ENCODE results near the gene C4B.
A peak's percentile ranks its signal among the peaks of the same experiment; 100 is the strongest.
"Not testable (repeated sequence)": the region's sequence is repeated elsewhere in the genome, so short reads cannot be mapped to it uniquely, and the experiment has no call there.

The C4B gene

GRCh38 chr6:32037136-32037535 is 22.5 kb downstream of the C4B start:
- DNase-seq (ENCODE audit: low read depth), result not testable (repeated sequence)

GRCh38 chr6:32037598-32038524 is 23.3 kb downstream of the C4B start, which contains the start of gene CYP21A2:
TSS of gene CYP21A2 (plus strand) at chr6:32038415. CDS start at chr6:32038423, 8 bp downstream.
- DNase-seq (ENCODE audit: low read depth), result not testable (repeated sequence)

- DNase-seq (ENCODE audit: low read depth), result not testable (repeated sequence)
These were observed 24.3 kb downstream of the C4B start for GRCh38 chr6:32038878-32039277.

- DNase-seq (ENCODE audit: low read depth), result not testable (repeated sequence)
These were observed 25.0 kb downstream of the C4B start for GRCh38 chr6:32039321-32040274.

DNA sequence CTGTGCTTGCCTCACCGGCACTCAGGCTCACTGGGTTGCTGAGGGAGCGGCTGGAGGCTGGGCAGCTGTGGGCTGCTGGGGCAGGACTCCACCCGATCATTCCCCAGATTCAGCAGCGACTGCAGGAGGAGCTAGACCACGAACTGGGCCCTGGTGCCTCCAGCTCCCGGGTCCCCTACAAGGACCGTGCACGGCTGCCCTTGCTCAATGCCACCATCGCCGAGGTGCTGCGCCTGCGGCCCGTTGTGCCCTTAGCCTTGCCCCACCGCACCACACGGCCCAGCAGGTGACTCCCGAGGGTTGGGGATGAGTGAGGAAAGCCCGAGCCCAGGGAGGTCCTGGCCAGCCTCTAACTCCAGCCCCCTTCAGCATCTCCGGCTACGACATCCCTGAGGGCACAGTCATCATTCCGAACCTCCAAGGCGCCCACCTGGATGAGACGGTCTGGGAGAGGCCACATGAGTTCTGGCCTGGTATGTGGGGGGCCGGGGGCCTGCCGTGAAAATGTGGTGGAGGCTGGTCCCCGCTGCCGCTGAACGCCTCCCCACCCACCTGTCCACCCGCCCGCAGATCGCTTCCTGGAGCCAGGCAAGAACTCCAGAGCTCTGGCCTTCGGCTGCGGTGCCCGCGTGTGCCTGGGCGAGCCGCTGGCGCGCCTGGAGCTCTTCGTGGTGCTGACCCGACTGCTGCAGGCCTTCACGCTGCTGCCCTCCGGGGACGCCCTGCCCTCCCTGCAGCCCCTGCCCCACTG is 25.9 kb downstream of the C4B start:
- DNase-seq (ENCODE audit: low read depth), result not testable (repeated sequence)

DNA sequence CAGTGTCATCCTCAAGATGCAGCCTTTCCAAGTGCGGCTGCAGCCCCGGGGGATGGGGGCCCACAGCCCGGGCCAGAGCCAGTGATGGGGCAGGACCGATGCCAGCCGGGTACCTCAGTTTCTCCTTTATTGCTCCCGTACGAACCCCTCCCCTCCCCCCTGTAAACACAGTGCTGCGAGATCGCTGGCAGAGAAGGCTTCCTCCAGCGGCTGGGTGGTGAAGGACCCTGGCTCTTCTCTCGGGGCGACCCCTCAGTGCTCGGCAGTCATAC is 26.4 kb downstream of the C4B start:
- DNase-seq (ENCODE audit: low read depth), result not testable (repeated sequence)

DNA sequence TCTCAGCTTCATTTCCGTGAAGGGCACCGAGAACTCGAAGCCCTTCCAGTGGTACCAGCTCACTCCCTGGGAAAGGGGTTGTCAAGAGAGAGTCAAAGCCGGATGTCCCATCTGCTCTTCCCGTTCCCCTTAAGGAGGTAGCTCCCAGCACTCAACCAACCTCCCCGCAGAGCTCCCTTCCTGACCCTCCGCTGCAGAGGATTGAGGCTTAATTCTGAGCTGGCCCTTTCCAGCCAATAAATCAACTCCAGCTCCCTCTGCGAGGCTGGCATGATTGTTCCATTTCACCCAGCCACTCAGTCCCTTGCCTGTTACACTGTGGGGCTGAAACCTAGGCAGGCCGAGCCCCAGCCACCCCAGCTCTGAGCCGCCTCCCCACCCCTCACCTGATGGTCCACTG is 26.8 kb downstream of the C4B start:
- DNase-seq (ENCODE audit: low read depth), result not testable (repeated sequence)

DNA sequence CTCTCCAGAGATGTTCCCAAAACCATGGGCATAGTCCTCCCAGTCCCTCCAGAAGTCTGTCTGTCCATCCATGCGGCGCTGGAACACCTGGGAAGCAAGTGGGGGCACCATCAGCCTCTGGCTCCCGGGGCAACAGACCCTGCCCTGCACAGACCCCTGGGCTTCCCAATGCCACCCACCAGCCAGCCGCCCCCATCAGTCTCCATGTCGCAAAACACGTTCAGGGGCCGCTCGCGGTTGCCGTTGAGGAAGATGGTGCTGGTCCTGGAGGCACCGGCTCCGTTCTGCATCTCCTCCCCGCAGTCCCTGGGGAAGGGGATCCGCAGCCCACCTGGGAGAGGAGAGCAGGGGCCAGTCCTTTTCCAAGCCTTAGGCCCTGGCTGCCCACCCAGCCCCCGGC is 27.7 kb downstream of the C4B start:
- not testable (repeated sequence) for DNase-seq (ENCODE audit: low read depth)

GRCh38 chr6:32043589-32044380 is 29.2 kb downstream of the C4B start:
- DNase-seq (ENCODE audit: low read depth), result not testable (repeated sequence)

DNA sequence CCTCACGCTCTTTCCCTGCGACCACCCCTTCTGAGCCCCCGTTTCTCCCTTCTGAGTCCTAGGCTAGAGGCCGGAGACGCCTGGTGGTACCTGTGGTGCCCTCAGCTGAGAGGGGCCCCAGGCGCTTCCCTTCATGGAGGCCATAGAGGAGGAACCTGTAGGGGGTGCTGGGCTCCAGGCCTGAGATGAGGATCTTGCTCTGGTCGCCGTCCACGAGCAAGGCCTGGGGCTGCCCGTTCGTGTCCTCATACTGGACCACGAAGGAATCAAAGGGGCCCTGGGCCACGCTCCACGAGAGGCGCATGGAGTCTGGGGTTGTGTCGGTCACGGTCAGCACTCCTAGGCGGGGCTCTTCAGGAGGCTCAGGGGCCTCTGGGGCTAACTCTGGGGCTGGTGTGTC is 30.3 kb downstream of the C4B start:
- not testable (repeated sequence) for DNase-seq (ENCODE audit: low read depth)

GRCh38 chr6:32045811-32046449 is 31.3 kb downstream of the C4B start:
- DNase-seq (ENCODE audit: low read depth), result no peak

DNA sequence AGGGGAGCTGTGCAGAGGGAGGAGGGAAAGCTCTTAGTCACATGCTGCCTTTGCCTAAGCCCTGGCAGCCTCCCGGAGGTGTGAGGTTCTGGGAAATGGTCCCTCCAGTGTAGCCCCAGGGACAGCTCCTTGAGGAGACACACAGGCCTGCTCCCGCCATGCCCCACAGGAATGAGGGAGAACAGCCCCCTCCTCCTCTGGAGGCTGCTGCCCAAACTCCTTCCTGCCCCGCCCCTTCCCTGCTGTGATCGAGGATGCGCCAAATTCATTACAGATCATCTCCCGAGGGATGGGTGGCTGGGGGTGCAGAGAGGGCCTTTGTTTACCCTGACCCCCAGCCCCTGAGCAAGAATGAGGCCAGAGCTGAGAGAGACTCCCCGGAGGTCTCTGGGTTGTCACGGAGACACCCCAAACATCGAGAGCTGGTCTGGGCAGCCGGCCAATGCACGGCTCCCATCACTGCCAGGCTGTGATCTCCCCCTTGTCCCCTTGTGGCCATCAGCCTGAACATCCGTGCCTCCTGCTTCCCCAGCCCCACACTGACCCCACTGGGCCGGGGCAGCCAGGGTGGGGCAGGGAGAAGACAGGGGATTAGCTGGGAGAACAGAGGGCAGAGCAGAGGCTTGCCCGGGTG is 32.0 kb downstream of the C4B start:
- no peak for DNase-seq (ENCODE audit: low read depth)

GRCh38 chr6:32047084-32047478 is 32.5 kb downstream of the C4B start:
- no peak for DNase-seq (ENCODE audit: low read depth)

- DNase-seq (ENCODE audit: low read depth), result no peak
These were observed 32.9 kb downstream of the C4B start for GRCh38 chr6:32047539-32047854.

DNA sequence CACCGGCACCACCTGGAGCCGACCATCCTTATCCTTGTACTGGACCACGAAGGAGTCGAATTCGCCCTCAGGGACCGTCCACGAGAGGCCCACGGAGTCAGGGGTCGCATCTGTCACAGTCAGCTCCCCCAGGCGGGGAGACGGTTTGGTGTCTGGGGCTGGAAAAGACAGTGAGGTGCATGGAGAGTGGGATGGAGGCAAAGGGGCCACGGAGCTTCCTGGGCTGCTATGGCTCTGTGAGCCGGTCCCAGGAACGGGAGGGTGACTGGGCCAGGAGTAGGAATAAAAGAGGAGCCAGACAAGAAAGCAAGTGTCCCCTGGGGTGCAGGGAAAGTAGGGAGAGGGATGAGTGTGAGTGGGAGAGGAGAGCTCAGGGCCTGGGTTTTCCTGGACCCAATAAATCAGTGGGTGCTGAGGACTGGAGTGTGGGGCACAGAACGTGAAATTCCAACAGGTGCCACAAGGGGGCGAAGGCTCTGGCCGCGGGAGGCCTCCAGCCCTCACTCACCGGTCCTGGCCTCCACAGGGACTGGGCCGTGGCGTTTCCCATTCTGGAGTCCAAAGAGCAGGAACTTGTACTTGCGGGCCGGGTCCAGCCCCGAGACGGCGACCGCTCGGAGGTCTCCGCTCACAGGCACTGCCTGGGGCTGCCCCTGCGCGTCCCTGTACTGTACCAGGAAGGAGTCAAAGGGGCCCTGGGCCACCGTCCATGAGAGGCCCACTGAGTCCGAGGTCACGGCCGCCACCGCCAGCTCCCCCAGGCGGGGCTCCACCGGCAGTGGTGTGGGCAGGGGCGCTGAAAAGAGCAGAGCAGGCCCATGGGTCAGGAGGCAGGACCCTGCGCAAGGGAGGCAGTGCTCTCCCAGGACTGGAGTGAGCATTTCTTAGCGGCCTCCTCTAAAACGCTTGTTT is 33.5 kb downstream of the C4B start:
- peak; percentile 37 for DNase-seq (ENCODE audit: low read depth)

- not testable (repeated sequence) for DNase-seq (ENCODE audit: low read depth)
These were observed 34.6 kb downstream of the C4B start for GRCh38 chr6:32049149-32049548.

DNA sequence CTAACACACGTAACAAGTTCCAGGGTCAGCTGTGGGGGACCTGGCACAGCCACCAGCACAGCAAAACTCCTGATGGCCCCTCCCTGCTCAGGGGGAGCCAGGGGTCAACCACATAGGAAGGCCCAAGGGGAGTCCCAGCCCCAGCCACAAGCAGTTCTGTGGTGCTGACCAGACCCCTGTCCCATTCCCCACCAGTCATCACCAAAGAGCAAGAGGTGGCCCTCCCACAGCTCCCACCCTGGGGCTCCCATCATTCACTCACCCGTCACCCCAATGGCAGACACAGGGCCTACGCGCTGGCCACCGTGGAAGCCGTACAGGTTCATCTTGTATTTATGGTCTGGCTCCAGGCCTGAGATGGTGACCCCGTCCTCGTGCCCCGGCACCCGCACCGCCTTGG is 35.1 kb downstream of the C4B start:
- DNase-seq (ENCODE audit: low read depth), result not testable (repeated sequence)

DNA sequence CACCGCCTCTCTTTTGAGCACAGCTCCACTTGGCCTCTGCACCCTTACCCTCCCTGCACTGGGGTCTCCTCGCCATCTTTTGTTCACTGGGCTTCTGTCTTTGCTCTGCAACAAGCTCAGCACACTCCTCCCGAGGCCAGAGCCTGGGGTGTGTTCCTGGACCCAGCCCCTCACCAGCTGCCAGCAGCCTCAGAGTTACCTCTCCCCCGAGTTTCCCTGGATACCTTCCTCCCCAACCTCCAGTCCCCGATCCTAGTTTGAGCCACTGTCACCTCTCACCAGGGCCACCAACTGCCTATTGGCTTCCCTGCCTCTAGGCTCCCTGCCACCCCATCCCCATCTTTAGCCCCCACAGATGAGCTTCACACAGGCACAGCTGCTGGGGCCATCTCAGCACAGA is 36.0 kb downstream of the C4B start:
- DNase-seq (ENCODE audit: low read depth), result no peak

DNA sequence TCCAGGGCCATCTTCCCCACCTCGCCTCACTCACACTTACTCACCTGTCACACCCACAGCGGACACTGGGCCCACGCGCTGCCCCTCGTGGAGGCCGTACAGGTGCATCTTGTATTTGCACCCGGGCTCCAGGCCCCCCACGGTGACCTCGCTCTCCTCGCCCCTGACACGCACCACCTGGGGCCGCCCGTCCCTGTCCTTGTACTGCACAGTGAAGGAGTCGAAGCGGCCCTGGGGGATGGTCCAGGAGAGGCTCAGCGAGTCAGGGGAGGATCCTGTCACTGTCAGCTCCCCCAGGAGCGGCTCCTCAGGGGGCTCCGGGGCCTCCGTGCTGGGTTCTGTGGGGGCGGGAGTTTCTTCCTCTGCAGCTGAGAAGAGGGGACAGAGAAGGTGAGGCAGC is 38.0 kb downstream of the C4B start:
- DNase-seq (ENCODE audit: low read depth), result not testable (repeated sequence)

Data from activated T-helper 1 cell treated with Interleukin-2 at 50 U/mL for 16 hours (primary cell).